OCI-LY3 (cell line): ENCODE results near the gene GNAO1.
"Not testable (repeated sequence)": the region's sequence is repeated elsewhere in the genome, so short reads cannot be mapped to it uniquely, and the experiment has no call there.

Source experiments
- H2AFZ ChIP-seq: fragments of 200-600, 300-600 bp; shearing (Covaris generic); 2 replicates; pipeline ENCODE4 v1.6.0; 2014; ENCODE audit warnings: antibody characterized with exemption, low read depth, low read length
- H3K27ac ChIP-seq: fragments of 200-600, 300-600 bp; sonication (generic); 2 replicates; pipeline ENCODE4 v1.5.1; 2014; ENCODE audit warnings: mild to moderate bottlenecking, low read length, moderate library complexity, mixed read lengths
- H3K27me3 ChIP-seq: fragments of 200-600, 300-600 bp; sonication (generic); 2 replicates; pipeline ENCODE4 v1.6.1; 2014; ENCODE audit warnings: low read depth, low read length, mixed read lengths
- H3K36me3 ChIP-seq: fragments of 200-600, 300-600 bp; sonication (generic); replicated peaks from 2 replicates; pipeline ENCODE3; 2014; ENCODE audit warnings: low read depth, low read length, mixed read lengths
- H3K4me1 ChIP-seq: fragments of 300-600, 200-600 bp; sonication (generic); 2 replicates; pipeline ENCODE4 v1.6.1; 2014; ENCODE audit warnings: low read length, mixed read lengths
- H3K4me2 ChIP-seq: fragments of 200-600, 300-600 bp; sonication (generic); 2 replicates; pipeline ENCODE4 v1.6.1; 2014; ENCODE audit warnings: low read length, mixed read lengths
- H3K4me3 ChIP-seq: fragments of 300-600, 200-600 bp; sonication (generic); 2 replicates; pipeline ENCODE4 v1.5.1; 2014; ENCODE audit warnings: antibody characterized with exemption, mild to moderate bottlenecking, low read length, moderate library complexity
- H3K79me2 ChIP-seq: fragments of 300-600, 200-600 bp; shearing (Covaris generic); 2 replicates; pipeline ENCODE4 v1.6.1; 2014; ENCODE audit warnings: mild to moderate bottlenecking, low read length, mixed read lengths
- H3K9ac ChIP-seq: fragments of 300-600, 200-600 bp; shearing (Covaris generic); 2 replicates; pipeline ENCODE4 v1.6.0; 2014; ENCODE audit warnings: mild to moderate bottlenecking, low read length, moderate library complexity
- H3K9me3 ChIP-seq: fragments of 200-600, 300-600 bp; shearing (Covaris generic); 2 replicates; pipeline ENCODE4 v1.6.1; 2014; ENCODE audit warnings: low read length, mixed read lengths; ENCODE audit not compliant: insufficient read depth
- H4K20me1 ChIP-seq: fragments of 200-600, 300-600 bp; sonication (generic); 2 replicates; pipeline ENCODE4 v1.6.1; 2016; ENCODE audit warnings: low read length, mixed read lengths; ENCODE audit not compliant: insufficient read depth
- CTCF ChIP-seq: fragments of 200-600, 300-600 bp; sonication (generic); IDR thresholded peaks from 2 replicates; pipeline ENCODE4 v1.5.1; 2014; ENCODE audit warnings: antibody characterized with exemption, low read length, low read depth
- EZH2phosphoT487 ChIP-seq: fragments of 200-600 bp; shearing (Covaris generic); IDR thresholded peaks from 2 replicates; pipeline ENCODE4 v1.6.1; 2018; ENCODE audit warnings: antibody characterized with exemption, mixed run types, low read depth

Gene GNAO1

GRCh38 chr16:56387396-56387795, 196.1 kb downstream of the GNAO1 start:
- Histone ChIP-seq H3K36me3 (peaks cover 68% of the 10 kb centered on the region), H3K79me2 (no peaks in the 10 kb centered on the region), H3K4me2 (no peak overlapping the region), H4K20me1 (peaks cover 4% of the 10 kb centered on the region; the same call in 1 of the 2 replicates), H3K4me1 (no peaks in the 10 kb centered on the region), H3K9me3 (no peaks in the 10 kb centered on the region), H3K4me3 (no peak overlapping the region), H3K9ac (no peak overlapping the region), H3K27me3 (no peaks in the 10 kb centered on the region), H2AFZ (no peak overlapping the region), H3K27ac (no peak overlapping the region)
- TF ChIP-seq CTCF (no peak), EZH2phosphoT487 (no peak)

GRCh38 chr16:56388209-56388608, 196.9 kb downstream of the GNAO1 start:
- H4K20me1 ChIP-seq, result peaks cover 4% of the 10 kb centered on the region; the same call in 1 of the 2 replicates
- no peak overlapping the region for H3K4me3 ChIP-seq
- no peaks in the 10 kb centered on the region for H3K79me2 ChIP-seq
- no peak overlapping the region for H3K27ac ChIP-seq
- H3K4me2 ChIP-seq, result no peak overlapping the region
- peaks cover 61% of the 10 kb centered on the region for H3K36me3 ChIP-seq
- H3K9ac ChIP-seq, result no peak overlapping the region
- TF ChIP-seq CTCF, result no peak
- no peak for TF ChIP-seq EZH2phosphoT487
- no peaks in the 10 kb centered on the region for H3K9me3 ChIP-seq
- H3K4me1 ChIP-seq, result no peaks in the 10 kb centered on the region
- no peak overlapping the region for H2AFZ ChIP-seq
- H3K27me3 ChIP-seq, result no peaks in the 10 kb centered on the region

GRCh38 chr16:56389554-56389953, 198.3 kb downstream of the GNAO1 start:
- Histone ChIP-seq H3K79me2 (no peaks in the 10 kb centered on the region; the same call in 1 of the 2 replicates), H3K27me3 (no peaks in the 10 kb centered on the region), H3K4me3 (no peak overlapping the region), H3K9me3 (no peaks in the 10 kb centered on the region), H4K20me1 (no peaks in the 10 kb centered on the region; the same call in 1 of the 2 replicates), H3K9ac (no peak overlapping the region), H3K4me2 (no peak overlapping the region), H2AFZ (no peak overlapping the region), H3K4me1 (no peaks in the 10 kb centered on the region), H3K36me3 (peaks cover 47% of the 10 kb centered on the region), H3K27ac (no peak overlapping the region)
- no peak for TF ChIP-seq CTCF
- TF ChIP-seq EZH2phosphoT487, result no peak

- H3K4me3 ChIP-seq, H3K4me1 ChIP-seq, H3K9me3 ChIP-seq: not testable (repeated sequence)
These were observed 205.4 kb downstream of the GNAO1 start for GRCh38 chr16:56396724-56397123.

GRCh38 chr16:56399047-56399446, 207.8 kb downstream of the GNAO1 start:
- H3K4me3 ChIP-seq, result no peak overlapping the region
- no peak overlapping the region for H3K9ac ChIP-seq
- H3K4me1 ChIP-seq, result no peaks in the 10 kb centered on the region
- H3K27ac ChIP-seq, result no peak overlapping the region
- no peaks in the 10 kb centered on the region for H3K9me3 ChIP-seq
- peaks cover 23% of the 10 kb centered on the region for H3K36me3 ChIP-seq
- no peaks in the 10 kb centered on the region; the same call in 1 of the 2 replicates for H3K79me2 ChIP-seq
- TF ChIP-seq EZH2phosphoT487, result no peak
- TF ChIP-seq CTCF, result no peak
- no peak overlapping the region for H3K4me2 ChIP-seq
- no peak overlapping the region for H2AFZ ChIP-seq
- no peaks in the 10 kb centered on the region; the same call in 1 of the 2 replicates for H4K20me1 ChIP-seq
- no peaks in the 10 kb centered on the region for H3K27me3 ChIP-seq

More at GRCh38 chr16:56396724-56397123, 205.4 kb downstream of the GNAO1 start:
- not testable (repeated sequence) for H4K20me1 ChIP-seq, H3K27me3 ChIP-seq, H3K4me2 ChIP-seq, H2AFZ ChIP-seq, H3K9ac ChIP-seq, H3K79me2 ChIP-seq, H3K27ac ChIP-seq
- peaks cover 14% of the 10 kb centered on the region for H3K36me3 ChIP-seq
